Neuronal stem cell (in vitro differentiated cells): ENCODE measurements around the gene BTRC.

Source experiments
- DNase-seq: peaks from one replicate; pipeline ENCODE4 v3.0.0-alpha.2; 2013; ENCODE audit warnings: low spot score
- H2AFZ ChIP-seq: one replicate; pipeline ENCODE4 v1.6.1; 2013; ENCODE audit warnings: mild to moderate bottlenecking, low read length, inconsistent platforms
- H2AK5ac ChIP-seq: 2 replicates; pipeline ENCODE4 v1.6.1; 2013; ENCODE audit warnings: low read depth, mild to moderate bottlenecking, inconsistent platforms, low read length, moderate library complexity, mixed read lengths
- H2BK120ac ChIP-seq: 2 replicates; pipeline ENCODE4 v1.6.1; 2013; ENCODE audit warnings: low read depth, mild to moderate bottlenecking, inconsistent platforms, low read length, moderate library complexity, mixed read lengths
- H2BK12ac ChIP-seq: one replicate; pipeline ENCODE4 v1.6.1; 2013; ENCODE audit warnings: low read length, inconsistent platforms
- H2BK15ac ChIP-seq: 2 replicates; pipeline ENCODE4 v1.6.1; 2013; ENCODE audit warnings: mild to moderate bottlenecking, low read length, inconsistent platforms, mixed read lengths
- H2BK5ac ChIP-seq: one replicate; pipeline ENCODE4 v1.6.1; 2013; ENCODE audit warnings: inconsistent platforms, mild to moderate bottlenecking, low read length, moderate library complexity
- H3K14ac ChIP-seq: one replicate; pipeline ENCODE4 v1.6.1; 2013; ENCODE audit warnings: low read length, inconsistent platforms
- H3K18ac ChIP-seq: 2 replicates; pipeline ENCODE4 v1.6.1; 2013; ENCODE audit warnings: low read length, inconsistent platforms
- H3K23ac ChIP-seq: 2 replicates; pipeline ENCODE4 v1.6.1; 2013; ENCODE audit warnings: low read depth, mild to moderate bottlenecking, mixed read lengths, low read length, inconsistent platforms; ENCODE audit not compliant: poor library complexity
- H3K27ac ChIP-seq: replicated peaks from 3 replicates; pipeline ENCODE4 v1.5.1; 2013; ENCODE audit warnings: low read length, inconsistent platforms
- H3K27me3 ChIP-seq, 3 experiments: 2 replicates each; pipeline ENCODE4 v1.6.1; 2013; ENCODE audit warnings: low read length in 3 of 3, mild to moderate bottlenecking in 2 of 3, inconsistent platforms in 1 of 3, low read depth in 1 of 3, mixed read lengths in 1 of 3, moderate library complexity in 1 of 3; ENCODE audit not compliant: control insufficient read depth in 3 of 3, insufficient read depth in 3 of 3
- H3K36me3 ChIP-seq, 2 donors: replicated peaks in 1 of 2; 2 replicates each; pipeline ENCODE4 v1.6.1; 2013; ENCODE audit warnings: low read length in 2 of 2; ENCODE audit not compliant: control insufficient read depth in 2 of 2, insufficient read depth in 2 of 2
- H3K4ac ChIP-seq: 2 replicates; pipeline ENCODE4 v1.6.1; 2013; ENCODE audit warnings: inconsistent platforms, mild to moderate bottlenecking, low read length, moderate library complexity
- H3K4me1 ChIP-seq, 2 donors: 1 replicate in 1 of 2; 2 replicates in 1 of 2; pipeline ENCODE4 v1.6.1; 2013; ENCODE audit warnings: low read length in 2 of 2, low read depth in 1 of 2; ENCODE audit not compliant: control insufficient read depth in 2 of 2, insufficient read depth in 1 of 2
- H3K4me2 ChIP-seq: one replicate; pipeline ENCODE4 v1.6.1; 2013; ENCODE audit warnings: mild to moderate bottlenecking, low read length, inconsistent platforms; ENCODE audit not compliant: insufficient read depth, poor library complexity, severe bottlenecking
- H3K4me3 ChIP-seq, 2 donors: 2 replicates each; pipeline ENCODE4 v1.5.1; 2013; ENCODE audit warnings: low read length in 2 of 2, mild to moderate bottlenecking in 2 of 2, inconsistent platforms in 1 of 2, moderate library complexity in 1 of 2
- H3K79me1 ChIP-seq: one replicate; pipeline ENCODE4 v1.6.1; 2013; ENCODE audit warnings: low read depth, mild to moderate bottlenecking, inconsistent platforms, low read length, moderate library complexity
- H3K9ac ChIP-seq: one replicate; pipeline ENCODE4 v1.6.1; 2013; ENCODE audit warnings: mild to moderate bottlenecking, low read depth, low read length, inconsistent platforms; ENCODE audit not compliant: poor library complexity
- H3K9me3 ChIP-seq, 2 donors: replicated peaks in 1 of 2; 2 replicates each; pipeline versions ENCODE3 to v1.6.1; 2013; ENCODE audit warnings: low read length in 2 of 2, mild to moderate bottlenecking in 2 of 2, inconsistent platforms in 1 of 2, low read depth in 1 of 2, mixed read lengths in 1 of 2, moderate library complexity in 1 of 2; ENCODE audit not compliant: control insufficient read depth in 2 of 2, insufficient read depth in 1 of 2
- H4K8ac ChIP-seq: one replicate; pipeline ENCODE4 v1.6.1; 2013; ENCODE audit warnings: low read depth, mild to moderate bottlenecking, inconsistent platforms, low read length, moderate library complexity
- H4K91ac ChIP-seq: one replicate; pipeline ENCODE4 v1.6.1; 2013; ENCODE audit warnings: low read length, low read depth, mild to moderate bottlenecking, inconsistent platforms; ENCODE audit not compliant: poor library complexity
- WGBS, 2 donors: extraction: QIAGEN DNeasy Blood & Tissue Kit; methylation state at CpG; one replicate each; pipeline ENCODE4 v1.1.7; 2013; ENCODE audit warnings: missing lambda C conversion rate in 2 of 2, mixed read lengths in 1 of 2; ENCODE audit not compliant: insufficient read length in 2 of 2, insufficient replicate concordance in 1 of 2; ENCODE audit errors: extremely low coverage in 2 of 2; 5-methylcytosine and 5-hydroxymethylcytosine counted together

Gene BTRC

GRCh38 chr10:101490026-101490425 is 136.1 kb downstream of the BTRC start:
- H3K18ac ChIP-seq, result no peak overlapping the region
- no peak overlapping the region for H2BK15ac ChIP-seq
- WGBS, 2 donors, result no CpG with 5 or more reads among the region's 1 CpG
- H4K91ac ChIP-seq, result no peak overlapping the region
- no peak for DNase-seq
- H2AFZ ChIP-seq, result no peak overlapping the region
- H4K8ac ChIP-seq, result no peak overlapping the region
- no peaks in the 10 kb centered on the region for H3K36me3 ChIP-seq
- H3K9ac ChIP-seq, result no peak overlapping the region
- no peak overlapping the region for H3K4me2 ChIP-seq
- H3K4me1 ChIP-seq, result peaks cover 10 to 16% of the 10 kb centered on the region in 2 donors
- H3K9me3 ChIP-seq, result no peaks in the 10 kb centered on the region
- no peak overlapping the region for H3K27ac ChIP-seq
- no peaks in the 10 kb centered on the region for H3K27me3 ChIP-seq
- no peak overlapping the region for H3K14ac ChIP-seq
- no peak overlapping the region for H2BK12ac ChIP-seq
- H3K23ac ChIP-seq, result no peak overlapping the region
- H3K79me1 ChIP-seq, result no peaks in the 10 kb centered on the region
- H2BK5ac ChIP-seq, result no peak overlapping the region
- H3K4ac ChIP-seq, result no peak overlapping the region
- no peak overlapping the region for H2AK5ac ChIP-seq
- no peak overlapping the region for H2BK120ac ChIP-seq
- H3K4me3 ChIP-seq, result no peak overlapping the region

GRCh38 chr10:101492205-101492604 is 138.2 kb downstream of the BTRC start:
- no peaks in the 10 kb centered on the region for H3K9me3 ChIP-seq
- no peak overlapping the region for H4K8ac ChIP-seq
- no peak overlapping the region for H2AK5ac ChIP-seq
- peaks cover 2 to 10% of the 10 kb centered on the region in 2 donors for H3K4me1 ChIP-seq
- no peak overlapping the region for H2BK120ac ChIP-seq
- H2BK5ac ChIP-seq, result no peak overlapping the region
- H2BK15ac ChIP-seq, result no peak overlapping the region
- no peak overlapping the region for H3K14ac ChIP-seq
- H2AFZ ChIP-seq, result no peak overlapping the region
- H2BK12ac ChIP-seq, result no peak overlapping the region
- no peak overlapping the region for H3K23ac ChIP-seq
- no peak overlapping the region for H3K9ac ChIP-seq
- H3K27ac ChIP-seq, result no peak overlapping the region
- H3K27me3 ChIP-seq, result no peaks in the 10 kb centered on the region
- no peak overlapping the region for H3K4me3 ChIP-seq
- DNase-seq, result no peak
- H3K79me1 ChIP-seq, result no peaks in the 10 kb centered on the region
- no peaks in the 10 kb centered on the region for H3K36me3 ChIP-seq
- no CpG with 5 or more reads among the region's 3 CpGs for WGBS, 2 donors
- H4K91ac ChIP-seq, result no peak overlapping the region
- no peak overlapping the region for H3K4ac ChIP-seq
- no peak overlapping the region for H3K18ac ChIP-seq
- no peak overlapping the region for H3K4me2 ChIP-seq

GRCh38 chr10:101492814-101493213 is 138.8 kb downstream of the BTRC start:
- H3K27me3 ChIP-seq, result no peaks in the 10 kb centered on the region
- H3K4me3 ChIP-seq, result no peak overlapping the region
- no peak overlapping the region for H2BK120ac ChIP-seq
- no peak overlapping the region for H2BK12ac ChIP-seq
- no peak overlapping the region for H2AK5ac ChIP-seq
- H3K4ac ChIP-seq, result no peak overlapping the region
- no peak for DNase-seq
- H3K9ac ChIP-seq, result no peak overlapping the region
- H3K79me1 ChIP-seq, result no peaks in the 10 kb centered on the region
- no peak overlapping the region for H2BK5ac ChIP-seq
- no peak overlapping the region for H3K18ac ChIP-seq
- no peak overlapping the region for H3K4me2 ChIP-seq
- H3K9me3 ChIP-seq, result no peaks in the 10 kb centered on the region
- H3K14ac ChIP-seq, result no peak overlapping the region
- H3K36me3 ChIP-seq, result no peaks in the 10 kb centered on the region
- no peak overlapping the region for H3K23ac ChIP-seq
- no peak overlapping the region for H4K91ac ChIP-seq
- H3K4me1 ChIP-seq, result peaks cover 0 to 10% of the 10 kb centered on the region in 2 donors
- H2AFZ ChIP-seq, result no peak overlapping the region
- H4K8ac ChIP-seq, result no peak overlapping the region
- H2BK15ac ChIP-seq, result no peak overlapping the region
- no peak overlapping the region for H3K27ac ChIP-seq
- WGBS, 2 donors, result no CpG with 5 or more reads among the region's 1 CpG

GRCh38 chr10:101493249-101493648 is 139.3 kb downstream of the BTRC start:
- Histone ChIP-seq H2BK5ac (no peak overlapping the region), H3K14ac (no peak overlapping the region), H2AFZ (no peak overlapping the region), H3K27me3 (no peaks in the 10 kb centered on the region), H2BK120ac (no peak overlapping the region), H4K91ac (no peak overlapping the region), H3K23ac (no peak overlapping the region), H3K4ac (no peak overlapping the region), H3K4me2 (no peak overlapping the region), H3K4me3 (no peak overlapping the region), H2AK5ac (no peak overlapping the region), H2BK12ac (no peak overlapping the region), H3K36me3 (no peaks in the 10 kb centered on the region), H3K9me3 (no peaks in the 10 kb centered on the region), H3K18ac (no peak overlapping the region), H3K4me1 (peaks cover 0 to 10% of the 10 kb centered on the region in 2 donors), H3K9ac (no peak overlapping the region), H4K8ac (no peak overlapping the region), H3K27ac (no peak overlapping the region), H3K79me1 (no peaks in the 10 kb centered on the region), H2BK15ac (no peak overlapping the region)
- no peak for DNase-seq
- no CpG with 5 or more reads among the region's 1 CpG for WGBS, 2 donors
